Limb (tissue), 2 donors: ENCODE measurements around the gene FAM240A.

Source experiments
- DNase-seq, 2 donors: peaks; one replicate each; pipeline ENCODE4 v3.0.0-alpha.2; 2016; ENCODE audit errors: extremely low spot score in 2 of 2

The FAM240A gene

DNA sequence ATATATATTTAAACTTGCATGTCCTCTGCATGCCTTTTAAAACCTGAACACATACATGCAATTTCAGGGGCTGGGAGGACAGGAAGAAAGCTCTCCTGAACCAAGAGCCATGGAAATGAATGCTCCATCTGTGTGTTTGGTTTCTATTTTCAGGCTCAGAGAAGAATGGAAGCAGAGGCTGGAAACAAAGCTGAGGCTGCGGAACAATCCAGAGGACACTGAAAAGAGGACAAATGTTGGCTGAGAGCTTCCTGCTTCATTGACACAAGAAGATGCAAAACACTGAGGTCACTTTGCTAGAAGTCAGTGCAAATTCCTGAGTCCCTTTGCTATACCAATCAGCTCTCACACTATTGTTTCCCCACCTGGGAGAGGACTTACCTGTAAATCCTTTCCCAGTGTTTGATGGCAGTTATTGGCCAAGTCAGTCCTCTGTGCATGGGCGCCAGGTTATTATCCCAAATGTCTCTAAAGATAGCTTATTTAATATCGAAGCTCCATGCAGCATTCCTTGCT is 12.7 kb downstream of the FAM240A start:
- no peak for DNase-seq

DNA sequence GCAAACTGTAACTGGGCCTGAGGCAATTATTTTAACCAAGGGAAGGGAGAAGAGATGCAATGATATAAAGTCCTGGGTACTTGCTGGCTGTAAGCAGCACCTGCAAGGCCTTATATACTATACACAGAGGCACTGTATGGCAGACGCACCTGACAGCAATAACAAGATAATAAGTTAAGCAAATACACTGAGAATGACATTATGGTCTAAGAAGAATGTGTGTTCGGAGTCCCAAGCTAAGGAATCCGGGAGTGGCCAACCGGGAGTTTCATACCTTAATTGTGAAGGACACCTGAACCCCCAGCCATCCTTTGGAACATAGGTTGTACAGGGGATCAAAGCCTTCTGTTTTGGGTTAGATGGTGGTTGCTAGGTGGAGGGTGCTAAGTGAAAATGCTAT is 13.7 kb downstream of the FAM240A start:
- DNase-seq, result no peak

GRCh38 chr3:46627078-46627477 is 14.8 kb downstream of the FAM240A start:
- DNase-seq, result no peak

DNA sequence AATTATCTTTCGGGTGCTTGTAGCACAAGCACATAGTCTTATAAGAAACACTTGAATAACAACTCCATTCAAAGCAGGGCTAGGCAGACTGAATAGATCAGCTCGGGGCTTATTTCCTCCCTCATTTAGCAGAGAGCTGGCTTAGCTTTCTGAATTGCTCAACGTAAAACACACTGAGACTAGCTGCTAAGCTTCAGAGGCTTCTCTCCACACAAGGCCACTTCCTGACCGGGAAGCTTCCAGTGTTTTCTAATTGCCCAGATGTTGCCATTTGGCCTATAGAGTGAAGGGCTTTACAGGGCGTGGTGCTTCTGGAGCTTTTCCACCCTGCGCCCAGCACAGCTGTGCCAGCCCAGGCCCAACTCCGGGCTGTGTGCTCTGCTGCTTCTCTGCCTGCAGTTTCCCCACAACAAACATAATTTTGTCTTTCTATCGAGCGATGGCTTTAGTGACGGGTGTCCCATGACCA is 16.6 kb downstream of the FAM240A start:
- peak; percentile 62 to 64 for DNase-seq

- peak; percentile 87 to 90 for DNase-seq
Measured at GRCh38 chr3:46629551-46630517, 17.5 kb downstream of the FAM240A start.

DNA sequence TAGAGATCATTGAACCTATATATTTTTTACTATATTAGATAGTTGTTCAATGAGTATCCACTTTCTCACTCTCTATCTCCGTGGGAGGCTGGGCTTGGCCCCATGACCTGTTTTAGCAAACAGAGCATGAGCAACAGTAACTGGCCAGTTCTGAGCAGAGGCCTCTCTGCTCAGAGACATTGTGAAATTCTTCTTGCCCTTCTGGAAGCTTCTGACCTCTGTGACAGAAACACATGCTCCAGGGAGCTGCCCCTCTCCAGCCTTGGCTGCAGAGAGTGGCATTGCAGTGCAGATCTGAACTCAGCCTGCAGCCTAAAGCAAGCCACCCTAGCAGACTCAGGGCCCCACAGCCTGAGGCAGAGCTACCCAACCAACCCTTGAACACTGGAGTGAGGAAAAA is 20.5 kb downstream of the FAM240A start:
- no peak for DNase-seq

DNA sequence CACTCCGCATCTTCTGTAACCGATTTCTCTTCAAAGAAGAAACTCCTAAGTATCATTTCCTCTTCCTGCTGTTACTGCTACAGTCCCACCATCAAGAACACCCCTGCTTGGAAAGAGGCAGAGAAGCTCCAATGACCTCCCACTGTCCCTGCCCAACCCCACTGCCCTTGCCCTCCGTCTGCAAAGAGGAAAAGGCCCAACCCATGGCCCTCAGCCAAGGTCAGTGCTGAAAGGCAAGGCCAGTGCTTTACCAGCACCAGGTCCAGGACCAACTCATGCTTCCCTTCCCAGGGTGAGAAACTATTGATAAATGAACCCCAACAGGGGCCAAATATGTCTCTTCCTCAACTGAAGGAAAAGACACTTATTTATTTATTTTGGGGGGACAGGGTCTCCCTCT is 22.5 kb downstream of the FAM240A start:
- DNase-seq, result no peak

- DNase-seq, result no peak
Measured at GRCh38 chr3:46639221-46639620, 26.9 kb downstream of the FAM240A start.

- no peak for DNase-seq
Measured at GRCh38 chr3:46640927-46641326, 28.6 kb downstream of the FAM240A start.

DNA sequence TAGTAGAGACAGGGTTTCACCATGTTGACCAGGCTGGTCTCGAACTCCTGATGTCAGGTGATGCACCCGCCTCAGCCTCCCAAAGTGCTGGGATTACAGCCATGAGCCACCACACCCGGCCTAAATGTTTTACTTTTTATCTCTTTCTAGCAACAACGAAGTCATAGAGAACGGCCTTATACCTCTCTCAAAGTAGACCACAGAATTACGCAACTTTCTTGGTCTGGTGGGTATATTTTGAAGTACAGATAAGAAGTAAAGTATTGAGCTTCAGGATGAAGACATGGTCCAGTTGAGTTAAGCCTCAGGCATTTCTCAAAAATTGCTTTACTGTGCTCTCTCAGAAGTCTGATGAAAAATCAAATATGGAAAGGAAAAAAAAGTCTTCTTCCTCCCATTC is 30.6 kb downstream of the FAM240A start:
- no peak for DNase-seq

- no peak for DNase-seq
Measured at GRCh38 chr3:46643701-46644100, 31.4 kb downstream of the FAM240A start.

- DNase-seq, result no peak
Measured at GRCh38 chr3:46646700-46647099, 34.4 kb downstream of the FAM240A start.

GRCh38 chr3:46648096-46648495 is 35.8 kb downstream of the FAM240A start:
- no peak for DNase-seq

- DNase-seq, result no peak
Measured at GRCh38 chr3:46649436-46649835, 37.1 kb downstream of the FAM240A start.

DNA sequence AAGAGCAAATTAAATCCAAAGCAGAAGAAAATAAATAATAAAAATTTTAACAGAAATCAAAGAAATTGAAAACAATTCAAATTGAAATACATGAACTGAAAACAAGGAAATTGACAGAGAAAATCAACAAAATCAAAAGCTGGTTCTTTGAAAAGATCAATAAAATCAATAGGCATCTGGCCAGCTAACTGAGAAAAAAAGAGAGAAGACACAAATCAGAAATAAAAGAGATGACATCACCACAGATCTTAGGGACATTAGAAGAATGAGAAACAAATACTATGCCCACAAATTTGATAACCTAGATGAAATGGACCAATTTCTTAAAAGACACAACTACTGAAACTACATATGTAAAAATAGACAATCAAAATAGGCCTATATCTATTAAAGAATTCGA is 38.8 kb downstream of the FAM240A start:
- DNase-seq, result no peak

- no peak for DNase-seq
Measured at GRCh38 chr3:46655271-46655670, 42.9 kb downstream of the FAM240A start.

DNA sequence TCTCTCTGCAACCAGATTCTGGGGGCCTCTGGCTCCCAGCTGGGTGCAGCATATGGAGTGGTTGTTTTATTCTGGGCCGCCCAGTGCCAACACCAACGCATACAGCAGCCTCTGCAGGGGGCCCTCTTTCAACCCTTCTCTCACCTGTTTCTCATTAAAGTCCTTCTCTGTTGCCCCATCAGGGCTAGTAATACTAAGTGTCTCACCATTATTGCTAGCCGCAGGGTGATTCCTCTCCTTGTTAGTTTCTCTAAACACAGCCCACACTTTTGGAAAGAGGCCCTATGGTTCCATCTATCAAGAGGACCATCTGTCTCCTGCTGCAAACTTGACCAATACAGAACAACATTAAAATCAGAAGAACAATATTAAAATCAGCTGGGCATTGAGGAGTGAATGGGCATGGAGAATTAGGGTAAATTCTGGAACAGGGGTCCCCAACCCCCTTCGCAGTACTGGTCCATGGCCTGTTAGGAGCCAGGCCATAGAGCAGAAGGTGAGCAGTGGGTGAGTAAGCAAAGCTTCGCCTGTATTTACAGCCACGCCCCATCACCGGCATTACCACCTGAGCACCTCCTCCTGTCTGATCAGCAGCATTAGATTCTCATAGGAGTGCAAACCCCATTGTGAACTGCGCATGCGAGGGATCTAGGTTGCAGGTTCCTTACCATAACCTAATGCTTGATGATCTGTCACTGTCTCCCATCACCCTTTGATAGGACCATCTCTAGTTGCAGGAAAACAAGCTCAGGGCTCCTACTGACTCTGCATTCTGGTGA is 44.6 kb downstream of the FAM240A start:
- DNase-seq, result no peak

DNA sequence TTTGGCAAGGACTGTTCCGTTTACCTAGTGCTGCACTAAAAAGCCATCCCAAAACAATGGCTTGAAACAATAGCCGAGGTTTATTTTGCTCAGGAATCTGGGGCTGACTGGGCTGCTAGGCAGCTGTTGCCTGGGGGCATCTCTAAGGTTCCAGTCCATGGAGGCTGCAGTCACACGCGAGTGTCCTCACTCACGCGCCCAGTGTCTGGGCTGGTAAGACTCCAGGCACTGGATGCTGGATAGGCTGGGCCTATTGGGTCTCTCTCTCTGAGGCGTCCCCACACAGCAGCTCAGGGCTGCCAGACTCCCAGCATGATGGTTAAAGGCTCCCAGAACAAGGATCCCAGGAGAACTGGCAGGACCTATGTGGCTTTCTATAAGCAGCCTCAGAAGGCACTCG is 47.0 kb downstream of the FAM240A start:
- no peak for DNase-seq

DNA sequence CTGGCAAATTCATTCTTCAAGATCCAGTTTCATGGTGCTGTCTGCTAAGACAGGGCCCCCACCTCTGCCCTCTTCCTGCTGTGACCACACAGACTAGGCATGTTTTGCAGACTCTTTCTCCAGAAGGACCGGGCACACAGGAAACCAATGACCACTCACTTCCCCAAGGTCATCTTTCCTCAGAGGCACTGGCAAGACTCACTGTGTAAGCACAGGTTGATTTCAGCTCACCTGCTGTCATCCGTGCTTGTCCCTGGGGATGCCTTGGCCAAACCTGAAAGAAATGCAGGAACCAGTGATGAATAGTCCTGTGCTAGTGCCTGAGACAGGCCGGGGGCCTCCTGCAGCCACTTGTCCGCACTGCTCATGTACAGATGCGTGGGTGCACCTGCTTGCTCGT is 47.7 kb downstream of the FAM240A start:
- no peak for DNase-seq

GRCh38 chr3:46660543-46661523 is 48.5 kb downstream of the FAM240A start:
- peak in 1 of 2 donors; percentile 28 for DNase-seq
